Testis (tissue), 2 donors: ENCODE results near the gene GRHL3.

Experiments used
- POLR2A ChIP-seq: fragments of 450-650 bp; IDR thresholded peaks from one replicate; pipeline ENCODE4 v1.6.1; 2017; ENCODE audit warnings: antibody characterized with exemption, mild to moderate bottlenecking, moderate library complexity
- TF ChIP-seq, protein P1 (sequence below), 3 experiments: fragments of 450-650 bp in 2 of 3; fragments of 200-600 bp in 1 of 3; sonication (generic) in 1 of 3; IDR thresholded peaks; one replicate each; pipeline ENCODE4 v1.5.1; 2016 to 2019; ENCODE audit warnings: antibody characterized with exemption in 3 of 3, mild to moderate bottlenecking in 2 of 3, moderate library complexity in 1 of 3

DNA sequence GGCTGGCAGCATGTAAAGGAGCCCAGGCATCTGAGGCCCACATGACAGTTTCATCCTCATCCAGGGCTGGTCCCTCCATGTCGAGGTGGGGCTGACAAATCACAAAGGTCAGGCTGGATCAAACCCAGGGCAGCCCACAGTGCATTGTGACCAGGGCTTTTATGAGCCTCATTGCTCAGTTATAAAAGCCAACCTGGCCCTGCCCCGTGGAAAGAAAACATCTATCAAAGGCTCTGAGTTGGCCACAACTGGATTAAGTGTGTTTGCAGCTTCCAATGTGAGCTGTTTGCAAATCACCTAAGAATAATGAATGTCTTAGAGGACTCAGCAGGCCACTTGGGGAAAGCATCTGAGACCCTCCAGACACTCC lies 45.4 kb downstream of the GRHL3 start:
- TF ChIP-seq, protein P1, sequence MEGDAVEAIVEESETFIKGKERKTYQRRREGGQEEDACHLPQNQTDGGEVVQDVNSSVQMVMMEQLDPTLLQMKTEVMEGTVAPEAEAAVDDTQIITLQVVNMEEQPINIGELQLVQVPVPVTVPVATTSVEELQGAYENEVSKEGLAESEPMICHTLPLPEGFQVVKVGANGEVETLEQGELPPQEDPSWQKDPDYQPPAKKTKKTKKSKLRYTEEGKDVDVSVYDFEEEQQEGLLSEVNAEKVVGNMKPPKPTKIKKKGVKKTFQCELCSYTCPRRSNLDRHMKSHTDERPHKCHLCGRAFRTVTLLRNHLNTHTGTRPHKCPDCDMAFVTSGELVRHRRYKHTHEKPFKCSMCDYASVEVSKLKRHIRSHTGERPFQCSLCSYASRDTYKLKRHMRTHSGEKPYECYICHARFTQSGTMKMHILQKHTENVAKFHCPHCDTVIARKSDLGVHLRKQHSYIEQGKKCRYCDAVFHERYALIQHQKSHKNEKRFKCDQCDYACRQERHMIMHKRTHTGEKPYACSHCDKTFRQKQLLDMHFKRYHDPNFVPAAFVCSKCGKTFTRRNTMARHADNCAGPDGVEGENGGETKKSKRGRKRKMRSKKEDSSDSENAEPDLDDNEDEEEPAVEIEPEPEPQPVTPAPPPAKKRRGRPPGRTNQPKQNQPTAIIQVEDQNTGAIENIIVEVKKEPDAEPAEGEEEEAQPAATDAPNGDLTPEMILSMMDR (IDR thresholded peaks at IDR 0.05), result no peak
- no peak for TF ChIP-seq POLR2A
